Chondrocyte (in vitro differentiated cells): ENCODE results near the gene CLCN1. TPM values are rescaled to one million over a fixed set of nuclear protein-coding genes. Genes with fewer than 3 reads are reported as not detected.
"Not testable (repeated sequence)": the region's sequence is repeated elsewhere in the genome, so short reads cannot be mapped to it uniquely, and the experiment has no call there.

Experiments
- DNase-seq: peaks from one replicate; pipeline ENCODE4 v3.0.0; 2021; ENCODE audit warnings: mixed read lengths, low spot score
- H3K27ac Mint-ChIP-seq: one replicate; pipeline ENCODE4 v1.8.0; 2021; ENCODE audit warnings: mild to moderate bottlenecking, moderate library complexity, mixed read lengths; ENCODE audit not compliant: unreplicated experiment
- H3K27me3 Mint-ChIP-seq: 2 replicates; pipeline ENCODE4 v1.8.0; 2021; ENCODE audit warnings: low read depth, mixed read lengths
- H3K36me3 Mint-ChIP-seq: 2 replicates; pipeline ENCODE4 v1.8.0; 2021; ENCODE audit warnings: low read depth, mixed read lengths
- H3K4me1 Mint-ChIP-seq: 2 replicates; pipeline ENCODE4 v1.8.0; 2021; ENCODE audit warnings: low read depth, mild to moderate bottlenecking, mixed read lengths
- H3K4me3 Mint-ChIP-seq: one replicate; pipeline ENCODE4 v1.8.0; 2021; ENCODE audit warnings: mild to moderate bottlenecking, moderate library complexity, mixed read lengths; ENCODE audit not compliant: unreplicated experiment
- H3K9me3 Mint-ChIP-seq: 2 replicates; pipeline ENCODE4 v1.8.0; 2021; ENCODE audit warnings: low read depth, mixed read lengths
- CTCF ChIP-seq: fragments of 200-600 bp; sonication (generic); IDR thresholded peaks from 2 replicates; pipeline ENCODE4 v1.5.0; 2021; ENCODE audit warnings: antibody characterized with exemption, mild to moderate bottlenecking, moderate library complexity
- total RNA-seq: library from RNA; stranded (reverse); gene quantifications from 3 replicates; pipeline ENCODE4 v1.2.1, GENCODE V29; 2021

The CLCN1 gene
- total RNA-seq, 1 donor from 2014 or later: not detected

GRCh38 chr7:143389316-143390103 lies 73.6 kb downstream of the CLCN1 start:
- Mint-ChIP-seq H3K4me1 (peaks cover 49% of the 10 kb centered on the region), H3K27ac (peak overlapping the region; percentile 50), H3K27me3 (no peaks in the 10 kb centered on the region), H3K9me3 (no peaks in the 10 kb centered on the region), H3K4me3 (peak overlapping the region; percentile 6), H3K36me3 (peaks cover 31% of the 10 kb centered on the region)
- DNase-seq: no peak
- peak; percentile 12 for TF ChIP-seq CTCF

GRCh38 chr7:143390104-143390772 lies 74.3 kb downstream of the CLCN1 start:
- Mint-ChIP-seq H3K27ac (peak overlapping the region; percentile 50), H3K9me3 (no peaks in the 10 kb centered on the region), H3K27me3 (no peaks in the 10 kb centered on the region), H3K4me1 (peaks cover 49% of the 10 kb centered on the region), H3K36me3 (peaks cover 31% of the 10 kb centered on the region), H3K4me3 (peak overlapping the region; percentile 6)
- DNase-seq: no peak
- no peak for TF ChIP-seq CTCF

- Mint-ChIP-seq H3K4me1 (peaks cover 49% of the 10 kb centered on the region), H3K4me3 (no peak overlapping the region), H3K27me3 (no peaks in the 10 kb centered on the region), H3K27ac (peak overlapping the region; percentile 54), H3K36me3 (peaks cover 31% of the 10 kb centered on the region), H3K9me3 (no peaks in the 10 kb centered on the region)
- no peak for TF ChIP-seq CTCF
- no peak for DNase-seq
Observed at GRCh38 chr7:143390773-143391317, 74.9 kb downstream of the CLCN1 start.

GRCh38 chr7:143391462-143392404 lies 75.8 kb downstream of the CLCN1 start:
- no peak for DNase-seq
- no peak overlapping the region for H3K4me3 Mint-ChIP-seq
- H3K27ac Mint-ChIP-seq: peak overlapping the region; percentile 89
- H3K36me3 Mint-ChIP-seq: peaks cover 31% of the 10 kb centered on the region
- H3K9me3 Mint-ChIP-seq: no peaks in the 10 kb centered on the region
- peaks cover 49% of the 10 kb centered on the region for H3K4me1 Mint-ChIP-seq
- H3K27me3 Mint-ChIP-seq: no peaks in the 10 kb centered on the region
- TF ChIP-seq CTCF: no peak

- H3K27me3 Mint-ChIP-seq, H3K4me3 Mint-ChIP-seq, DNase-seq, H3K9me3 Mint-ChIP-seq: not testable (repeated sequence)
- Mint-ChIP-seq H3K36me3 (peaks cover 31% of the 10 kb centered on the region), H3K4me1 (peaks cover 49% of the 10 kb centered on the region), H3K27ac (peak overlapping the region; percentile 89)
Observed at GRCh38 chr7:143392427-143392826, 76.5 kb downstream of the CLCN1 start.
